HEK293T (cell line): ENCODE results near the gene ITGA8.
A peak's percentile ranks its signal among the peaks of the same experiment; 100 is the strongest.
"Not testable (repeated sequence)": the region's sequence is repeated elsewhere in the genome, so short reads cannot be mapped to it uniquely, and the experiment has no call there.

Experiments
- CTCF ChIA-PET: fragments of 350-600 bp; formaldehyde crosslinking; extraction: SDS; loops from one replicate; lab custom pipeline; 2021; ENCODE audit warnings: antibody characterized with exemption, inconsistent platforms; lab: Yijun Ruan, JAX
- POLR2A ChIA-PET: fragments of 350-600 bp; formaldehyde crosslinking; extraction: SDS; loops from one replicate; lab custom pipeline; 2020; ENCODE audit warnings: antibody characterized with exemption, inconsistent platforms; lab: Yijun Ruan, JAX
- DNase-seq: peaks from one replicate; pipeline ENCODE4 v3.0.0; 2012; ENCODE audit warnings: mixed read lengths; ENCODE audit errors: extremely low spot score
- ARNT ChIP-seq: fragments of 450-650 bp; IDR thresholded peaks from 2 replicates; pipeline ENCODE4 v1.6.1; 2017; ENCODE audit warnings: mild to moderate bottlenecking
- BHLHE40 ChIP-seq: fragments of 450-650 bp; IDR thresholded peaks from 2 replicates; pipeline ENCODE4 v1.6.1; 2016; ENCODE audit warnings: mild to moderate bottlenecking, moderate library complexity, borderline replicate concordance
- CTBP1 ChIP-seq: fragments of 450-650 bp; IDR thresholded peaks from 2 replicates; pipeline ENCODE4 v1.6.1; 2016; ENCODE audit warnings: borderline replicate concordance
- ELF4 ChIP-seq: fragments of 450-650 bp; IDR thresholded peaks from 2 replicates; pipeline ENCODE4 v1.6.1; 2017; ENCODE audit warnings: antibody characterized with exemption
- FOXA1 ChIP-seq: fragments of 450-650 bp; IDR thresholded peaks from 2 replicates; pipeline ENCODE4 v1.6.1; 2016; ENCODE audit warnings: mild to moderate bottlenecking
- FOXK2 ChIP-seq: fragments of 450-650 bp; IDR thresholded peaks from 2 replicates; pipeline ENCODE4 v1.6.1; 2016; ENCODE audit warnings: mild to moderate bottlenecking
- FOXM1 ChIP-seq: fragments of 450-650 bp; IDR thresholded peaks from 2 replicates; pipeline ENCODE4 v1.6.1; 2017; ENCODE audit warnings: mild to moderate bottlenecking, borderline replicate concordance
- HDGF ChIP-seq: fragments of 450-650 bp; IDR thresholded peaks from 2 replicates; pipeline ENCODE4 v1.6.1; 2017; ENCODE audit warnings: antibody characterized with exemption, borderline replicate concordance
- L3MBTL2 ChIP-seq: fragments of 450-650 bp; conservative IDR thresholded peaks from 2 replicates; pipeline ENCODE4 v1.6.1; 2016; ENCODE audit warnings: mild to moderate bottlenecking
- LEF1 ChIP-seq: fragments of 450-650 bp; IDR thresholded peaks from 2 replicates; pipeline ENCODE4 v1.6.1; 2017; ENCODE audit warnings: mild to moderate bottlenecking, borderline replicate concordance
- NFRKB ChIP-seq: fragments of 450-650 bp; IDR thresholded peaks from 2 replicates; pipeline ENCODE4 v1.6.1; 2016; ENCODE audit warnings: mild to moderate bottlenecking, moderate library complexity
- SP1 ChIP-seq: fragments of 450-650 bp; IDR thresholded peaks from 2 replicates; pipeline ENCODE4 v1.6.1; 2017
- SUZ12 ChIP-seq: fragments of 450-650 bp; IDR thresholded peaks from 2 replicates; pipeline ENCODE4 v1.6.1; 2016; ENCODE audit warnings: mild to moderate bottlenecking
- TARDBP ChIP-seq: fragments of 450-650 bp; IDR thresholded peaks from 2 replicates; pipeline ENCODE4 v1.6.1; 2016
- ZNF384 ChIP-seq: fragments of 450-650 bp; IDR thresholded peaks from 2 replicates; pipeline ENCODE4 v1.6.1; 2016
- TF ChIP-seq, protein P1 (sequence below): fragments of 450-650 bp; IDR thresholded peaks from 2 replicates; pipeline ENCODE4 v1.6.1; 2016

ITGA8 gene

DNA sequence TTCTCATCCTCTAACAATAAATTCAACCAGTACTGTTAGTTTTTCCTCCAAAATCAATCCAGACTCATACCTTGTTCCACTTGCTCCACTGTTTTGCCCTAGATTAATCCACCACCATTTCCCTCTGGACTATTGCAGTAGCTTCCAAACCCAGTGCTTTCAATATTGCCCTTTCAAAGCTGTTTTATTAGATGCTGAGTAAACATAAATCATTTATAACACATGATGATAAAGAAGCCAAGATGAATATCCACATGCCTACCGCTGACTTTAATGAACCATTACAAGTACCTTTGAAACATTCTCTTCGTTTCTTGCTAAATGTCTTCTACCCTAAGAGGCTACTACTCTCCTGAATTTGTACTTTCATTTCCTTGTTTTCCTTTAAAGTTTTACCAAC lies 174.5 kb downstream of the ITGA8 start:
- ChIA-PET POLR2A (no interaction called here), CTCF (no interaction called here)
- TF ChIP-seq FOXK2: no peak
- no peak for TF ChIP-seq LEF1
- TF ChIP-seq, protein P1, sequence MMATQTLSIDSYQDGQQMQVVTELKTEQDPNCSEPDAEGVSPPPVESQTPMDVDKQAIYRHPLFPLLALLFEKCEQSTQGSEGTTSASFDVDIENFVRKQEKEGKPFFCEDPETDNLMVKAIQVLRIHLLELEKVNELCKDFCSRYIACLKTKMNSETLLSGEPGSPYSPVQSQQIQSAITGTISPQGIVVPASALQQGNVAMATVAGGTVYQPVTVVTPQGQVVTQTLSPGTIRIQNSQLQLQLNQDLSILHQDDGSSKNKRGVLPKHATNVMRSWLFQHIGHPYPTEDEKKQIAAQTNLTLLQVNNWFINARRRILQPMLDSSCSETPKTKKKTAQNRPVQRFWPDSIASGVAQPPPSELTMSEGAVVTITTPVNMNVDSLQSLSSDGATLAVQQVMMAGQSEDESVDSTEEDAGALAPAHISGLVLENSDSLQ: no peak
- no peak for TF ChIP-seq BHLHE40
- TF ChIP-seq SP1: no peak
- TF ChIP-seq FOXA1: no peak
- TF ChIP-seq ZNF384: no peak
- no peak for TF ChIP-seq NFRKB
- TF ChIP-seq CTBP1: no peak
- no peak for TF ChIP-seq TARDBP
- no peak for TF ChIP-seq ELF4
- no peak for TF ChIP-seq FOXM1
- no peak for TF ChIP-seq L3MBTL2
- no peak for TF ChIP-seq HDGF
- no peak for TF ChIP-seq SUZ12
- no peak for TF ChIP-seq ARNT
- DNase-seq: no peak

DNA sequence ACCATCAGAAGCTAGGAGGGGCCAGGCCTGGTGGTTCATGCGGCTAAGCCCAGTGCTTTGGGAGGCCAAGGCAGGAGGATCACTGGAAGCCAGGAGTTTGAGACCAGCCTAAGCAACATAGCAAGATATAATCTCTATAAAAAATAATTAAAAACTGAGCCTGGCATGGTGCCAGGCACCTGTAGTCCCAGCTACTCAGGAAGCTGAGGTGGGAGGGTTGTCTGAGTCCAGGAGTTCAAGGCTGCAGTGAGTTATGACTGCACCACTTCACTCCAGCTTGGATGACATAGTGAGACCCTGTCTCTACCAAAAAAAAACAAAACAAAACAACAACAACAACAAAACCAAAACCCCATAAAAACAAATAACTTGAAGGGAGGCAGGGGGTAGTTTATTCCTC lies 175.7 kb downstream of the ITGA8 start:
- ChIA-PET POLR2A (no interaction called here), CTCF (no interaction called here)
- no peak for DNase-seq
- TF ChIP-seq TARDBP (no peak), SP1 (no peak), ELF4 (no peak), CTBP1 (no peak)

DNA sequence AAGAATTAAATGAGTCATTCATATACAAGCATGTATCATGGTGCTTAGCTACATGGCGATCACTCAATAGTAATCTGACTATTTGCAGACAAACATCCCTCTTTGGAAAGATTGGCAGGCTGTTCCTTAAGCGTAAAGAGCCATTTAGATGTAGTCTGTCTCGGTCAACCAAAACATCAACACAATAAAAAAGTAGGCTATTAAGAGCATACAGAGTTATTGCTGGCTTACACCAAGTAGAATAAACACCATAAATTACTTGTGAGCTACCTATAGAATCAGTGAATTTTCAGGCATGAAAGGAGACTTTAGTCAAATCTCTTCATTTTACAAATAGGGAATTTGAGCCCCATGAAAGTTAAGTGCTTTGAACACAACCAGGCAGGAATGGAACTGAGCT lies 176.9 kb downstream of the ITGA8 start:
- DNase-seq: no peak
- POLR2A ChIA-PET: interaction anchor here (1.1 kb wide), 1 partner anchor 103 kb away, joined by 3 read pairs; no protein-coding TSS in a partner anchor
- 0 out of 2 replicates have a peak, but pooled peaks have one; percentile 15 for TF ChIP-seq FOXK2
- TF ChIP-seq, protein P1: peak; percentile 95
- TF ChIP-seq CTBP1: peak; percentile 88; the same call in 1 of the 2 replicates
- TF ChIP-seq L3MBTL2: no peak
- 0 out of 2 replicates have a peak, but pooled peaks have one; percentile 29 for TF ChIP-seq ARNT
- TF ChIP-seq BHLHE40: no peak
- TF ChIP-seq ZNF384: no peak
- CTCF ChIA-PET: interaction anchor here (1.3 kb wide), 1 partner anchor 43 kb away, joined by 3 read pairs; no protein-coding TSS in a partner anchor

DNA sequence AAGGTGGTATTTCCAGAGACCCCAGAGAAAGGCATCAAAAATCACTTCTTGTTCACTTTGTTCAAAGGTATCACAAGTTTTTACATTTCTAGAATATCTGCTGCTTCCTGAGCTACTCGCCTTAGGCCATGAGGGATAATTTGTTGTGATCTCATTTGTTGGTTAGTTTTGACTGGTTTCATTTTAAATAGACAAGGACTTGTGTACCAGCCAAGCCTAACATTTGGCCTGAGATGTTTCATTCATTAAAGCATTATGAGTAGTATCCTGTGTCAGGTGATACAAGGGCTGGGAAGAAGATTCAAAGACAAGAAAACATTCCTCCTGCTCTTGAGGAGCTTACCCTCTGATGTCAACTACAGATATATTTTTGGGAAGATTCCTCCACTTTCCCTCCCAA lies 178.3 kb downstream of the ITGA8 start:
- TF ChIP-seq ARNT (no peak), BHLHE40 (no peak), NFRKB (no peak), ZNF384 (no peak), FOXK2 (no peak), HDGF (no peak), L3MBTL2 (no peak), FOXA1 (no peak), ELF4 (no peak), LEF1 (no peak), CTBP1 (no peak), TARDBP (no peak), SUZ12 (no peak), FOXM1 (no peak)
- TF ChIP-seq, protein P1: no peak
- ChIA-PET POLR2A (no interaction called here), CTCF (interaction anchor here (1.3 kb wide), 1 partner anchor 178 kb away, joined by 3 read pairs; the partner anchor contains the start of gene ITGA8)
- DNase-seq: no peak

DNA sequence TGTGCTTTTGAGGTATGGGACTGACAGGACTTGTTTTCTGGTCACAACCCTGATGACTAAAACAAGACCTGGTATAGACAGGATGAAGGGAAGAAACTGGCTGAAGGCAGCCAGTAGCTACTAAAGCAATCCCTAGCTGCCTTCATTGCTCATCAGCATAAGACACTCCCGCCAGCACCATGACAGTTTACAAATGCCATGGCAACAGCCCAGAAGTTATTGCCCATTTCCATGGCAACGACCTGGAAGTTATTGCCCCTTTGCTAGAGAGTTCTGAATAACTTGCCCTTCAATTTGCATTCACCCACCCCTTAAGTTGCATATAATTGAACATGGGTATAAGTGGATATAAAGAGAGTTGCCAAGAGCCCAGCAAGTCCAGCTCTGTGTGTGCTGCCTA lies 179.0 kb downstream of the ITGA8 start:
- TF ChIP-seq NFRKB (no peak), LEF1 (no peak), SUZ12 (no peak), HDGF (no peak)
- TF ChIP-seq, protein P1: peak; percentile 49
- POLR2A ChIA-PET: no interaction called here
- no peak for DNase-seq
- CTCF ChIA-PET: interaction anchor here (1.3 to 1.6 kb wide), 2 partner anchors 101 to 179 kb away, joined by 3 read pairs; partner anchors contain the start of gene ITGA8

DNA sequence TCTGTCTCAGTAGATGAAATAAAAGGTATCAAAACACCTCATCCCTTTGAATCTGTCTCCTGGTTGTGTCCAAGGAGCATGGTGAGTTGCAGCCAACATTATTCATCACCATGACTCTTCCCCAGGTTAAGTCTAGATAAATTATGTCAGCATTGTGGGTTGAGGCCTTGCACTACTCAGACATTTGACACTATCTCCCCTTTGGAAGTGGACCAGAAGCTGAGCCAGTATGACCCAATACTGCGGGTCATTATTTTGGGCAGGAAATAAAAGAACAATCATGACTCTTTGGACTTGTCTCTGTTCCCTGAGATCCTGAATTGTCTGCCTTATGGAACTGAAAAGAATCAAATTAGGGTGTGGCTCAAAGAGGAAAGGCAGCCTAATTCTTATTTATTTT lies 180.5 kb downstream of the ITGA8 start:
- TF ChIP-seq FOXM1: no peak
- no peak for TF ChIP-seq CTBP1
- CTCF ChIA-PET: interaction anchor here (1.6 kb wide), 1 partner anchor 100 kb away, joined by 3 read pairs; no protein-coding TSS in a partner anchor
- POLR2A ChIA-PET: no interaction called here
- no peak for DNase-seq

DNA sequence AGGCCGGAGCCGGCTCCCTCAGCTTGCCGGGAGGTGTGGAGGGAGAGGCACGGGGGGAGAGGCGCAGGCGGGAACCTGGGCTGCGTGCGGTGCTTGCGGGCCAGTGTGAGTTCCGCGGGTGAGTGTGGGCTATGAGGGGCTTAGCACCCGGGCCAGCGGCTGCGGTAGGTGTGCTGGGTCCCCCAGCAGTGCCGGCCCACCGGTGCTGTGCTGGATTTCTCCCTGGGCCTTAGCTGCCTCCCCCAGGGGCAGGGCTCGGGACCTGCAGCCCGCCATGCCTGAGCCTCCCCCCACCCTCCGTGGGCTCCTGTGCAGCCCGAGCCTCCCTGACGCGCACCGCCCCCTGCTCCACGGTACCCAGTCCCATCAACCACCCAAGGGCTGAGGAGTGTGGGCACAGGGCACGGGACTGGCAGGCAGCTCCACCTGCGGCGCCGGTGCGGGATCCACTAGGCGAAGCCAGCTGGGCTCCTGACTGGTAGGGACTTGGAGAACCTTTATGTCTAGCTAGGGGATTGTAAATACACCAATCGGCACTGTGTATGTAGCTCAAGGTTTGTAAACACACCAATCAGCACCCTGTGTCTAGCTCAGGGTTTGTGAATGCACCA lies 184.7 kb downstream of the ITGA8 start:
- POLR2A ChIA-PET, CTCF ChIA-PET, DNase-seq: not testable (repeated sequence)
